Measurements from ENCODE around the gene VASN.

GRCh38 chr16:4328046-4328781 is 43.4 kb upstream of the VASN start:
- TF ChIP-seq CTCF (IDR thresholded peaks at IDR 0.05) (peak; percentile 46 to 76 (median 64)), POLR2A (IDR thresholded peaks at IDR 0.05) (peak in 1 of 2 donors; percentile 52)
